SU-DHL-6 (cell line): ENCODE measurements around the gene SNX9.
"Not testable (repeated sequence)": the region's sequence is repeated elsewhere in the genome, so short reads cannot be mapped to it uniquely, and the experiment has no call there.

ENCODE experiments used
- H2AFZ ChIP-seq: fragments of 200-600 bp; sonication (generic); 2 replicates; pipeline ENCODE4 v1.6.1; 2014; ENCODE audit warnings: low read depth, mild to moderate bottlenecking, moderate library complexity, mixed read lengths, antibody characterized with exemption, low read length; ENCODE audit not compliant: severe bottlenecking
- H3F3A ChIP-seq: fragments of 200-600 bp; shearing (Covaris generic); 2 replicates; pipeline ENCODE4 v1.6.0; 2016; ENCODE audit warnings: antibody characterized with exemption, mild to moderate bottlenecking; ENCODE audit not compliant: insufficient read depth
- H3K27ac ChIP-seq: fragments of 200-600 bp; sonication (generic); 2 replicates; pipeline ENCODE4 v1.5.1; 2016; ENCODE audit warnings: low read depth, mild to moderate bottlenecking, low read length, moderate library complexity, mixed read lengths
- H3K27me3 ChIP-seq: fragments of 200-600 bp; sonication (generic), shearing (Covaris generic); 2 replicates; pipeline ENCODE4 v1.6.0; 2014; ENCODE audit warnings: mild to moderate bottlenecking, low read length
- H3K36me3 ChIP-seq: fragments of 200-600 bp; sonication (generic); 2 replicates; pipeline ENCODE4 v1.6.1; 2014; ENCODE audit warnings: mild to moderate bottlenecking, low read length, mixed read lengths
- H3K4me2 ChIP-seq: fragments of 300-600, 200-600 bp; shearing (Covaris generic), sonication (generic); 2 replicates; pipeline ENCODE4 v1.6.0; 2014; ENCODE audit warnings: low read length, low read depth, mild to moderate bottlenecking; ENCODE audit not compliant: poor library complexity, severe bottlenecking
- H3K4me3 ChIP-seq: fragments of 200-600 bp; sonication (generic); 2 replicates; pipeline ENCODE4 v1.5.1; 2014; ENCODE audit warnings: antibody characterized with exemption, low read length, mild to moderate bottlenecking, mixed read lengths; ENCODE audit not compliant: insufficient read depth, poor library complexity, severe bottlenecking
- H3K79me2 ChIP-seq: fragments of 200-600 bp; sonication (generic); 2 replicates; pipeline ENCODE4 v1.6.1; 2014; ENCODE audit warnings: mild to moderate bottlenecking, low read length, moderate library complexity; ENCODE audit not compliant: insufficient read depth
- H3K9ac ChIP-seq: fragments of 200-600 bp; sonication (generic); 2 replicates; pipeline ENCODE4 v1.7.0; 2014; ENCODE audit warnings: mild to moderate bottlenecking, low read length
- H3K9me2 ChIP-seq: fragments of 200-600 bp; sonication (generic); replicated peaks from 2 replicates; pipeline ENCODE4 v1.6.1; 2014; ENCODE audit warnings: low read length; ENCODE audit not compliant: insufficient read depth
- H3K9me3 ChIP-seq: fragments of 200-600 bp; sonication (generic); 2 replicates; pipeline ENCODE4 v1.6.1; 2014; ENCODE audit warnings: low read length, mixed read lengths; ENCODE audit not compliant: insufficient read depth
- H4K20me1 ChIP-seq: fragments of 200-600 bp; sonication (generic); 2 replicates; pipeline ENCODE4 v1.6.1; 2014; ENCODE audit warnings: low read depth, mild to moderate bottlenecking, antibody characterized with exemption, low read length, moderate library complexity, mixed read lengths
- CTCF ChIP-seq: fragments of 200-600 bp; sonication (generic); IDR thresholded peaks from one replicate; pipeline ENCODE4 v1.5.1; 2017; ENCODE audit warnings: antibody characterized with exemption, mild to moderate bottlenecking, low read length, moderate library complexity; ENCODE audit not compliant: insufficient read depth, poor library complexity, severe bottlenecking
- EZH2phosphoT487 ChIP-seq: fragments of 200-600 bp; sonication (generic), shearing (Covaris generic); conservative IDR thresholded peaks from 2 replicates; pipeline ENCODE4 v1.6.1; 2018; ENCODE audit warnings: mild to moderate bottlenecking, antibody characterized with exemption, low read length, moderate library complexity, mixed read lengths

The SNX9 gene

GRCh38 chr6:157966589-157966977, 143.5 kb downstream of the SNX9 start:
- no peak overlapping the region for H3K9ac ChIP-seq
- H3K4me3 ChIP-seq: no peak overlapping the region
- TF ChIP-seq CTCF: no peak
- no peak for TF ChIP-seq EZH2phosphoT487

DNA sequence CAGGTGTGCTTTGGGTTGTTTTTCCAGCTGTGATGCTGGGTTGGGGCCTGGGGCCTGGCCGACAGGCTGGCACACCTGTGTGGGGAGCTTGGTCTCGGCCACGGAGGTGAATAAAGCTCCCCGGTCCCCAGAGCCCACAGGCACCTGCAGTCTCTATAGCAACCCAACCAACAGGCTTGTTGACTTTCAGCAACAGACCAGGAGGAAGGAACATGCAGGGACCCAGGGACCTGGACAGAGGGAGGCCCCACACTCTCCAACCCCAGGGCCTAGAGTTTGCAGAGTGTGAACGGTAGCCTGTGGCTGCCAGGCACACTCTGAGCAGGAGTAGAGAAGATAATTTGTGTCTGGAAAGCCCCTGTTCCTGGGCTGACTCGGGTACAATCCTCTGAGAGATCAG, 144.0 kb downstream of the SNX9 start:
- no peaks in the 10 kb centered on the region for H3K79me2 ChIP-seq
- H3F3A ChIP-seq: no peaks in the 10 kb centered on the region
- no peaks in the 10 kb centered on the region for H3K36me3 ChIP-seq
- H3K27me3 ChIP-seq: no peaks in the 10 kb centered on the region
- H3K9ac ChIP-seq: no peak overlapping the region
- no peaks in the 10 kb centered on the region for H4K20me1 ChIP-seq
- TF ChIP-seq EZH2phosphoT487: no peak
- TF ChIP-seq CTCF: no peak
- H3K4me3 ChIP-seq: no peak overlapping the region
- H3K9me3 ChIP-seq: no peaks in the 10 kb centered on the region
- no peak overlapping the region for H3K4me2 ChIP-seq
- no peak overlapping the region for H3K27ac ChIP-seq
- no peak overlapping the region for H2AFZ ChIP-seq
- H3K9me2 ChIP-seq: no peaks in the 10 kb centered on the region

More at GRCh38 chr6:157966589-157966977, 143.5 kb downstream of the SNX9 start:
- Histone ChIP-seq H3K36me3 (no peaks in the 10 kb centered on the region), H3K9me3 (no peaks in the 10 kb centered on the region), H3F3A (no peaks in the 10 kb centered on the region), H3K4me2 (no peak overlapping the region), H3K79me2 (no peaks in the 10 kb centered on the region), H2AFZ (no peak overlapping the region), H4K20me1 (no peaks in the 10 kb centered on the region), H3K27me3 (no peaks in the 10 kb centered on the region), H3K27ac (no peak overlapping the region), H3K9me2 (no peaks in the 10 kb centered on the region)

DNA sequence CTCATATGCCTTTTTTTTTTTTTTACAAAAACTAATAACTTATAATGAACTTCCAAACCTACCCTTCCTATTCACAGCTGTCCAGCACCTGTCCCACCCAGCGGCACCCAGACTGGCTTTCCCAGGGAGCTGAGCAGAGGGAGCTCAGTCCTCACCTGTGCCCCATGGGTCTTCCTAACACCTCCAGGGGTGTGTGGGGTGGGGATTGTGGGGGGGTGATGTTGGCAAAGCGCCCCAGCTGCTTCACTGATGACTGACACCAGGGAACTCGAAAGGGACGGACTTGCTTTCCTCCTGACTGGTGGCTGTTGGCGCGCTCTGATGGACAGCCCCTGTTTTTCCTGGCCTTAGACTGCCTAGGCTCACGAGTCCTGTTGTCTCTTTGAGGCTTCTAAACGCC, 144.4 kb downstream of the SNX9 start:
- no peaks in the 10 kb centered on the region for H3K79me2 ChIP-seq
- H3K9me3 ChIP-seq: no peaks in the 10 kb centered on the region
- H3K36me3 ChIP-seq: no peaks in the 10 kb centered on the region
- H3K9me2 ChIP-seq: no peaks in the 10 kb centered on the region
- no peak overlapping the region for H3K27ac ChIP-seq
- TF ChIP-seq CTCF (no peak), EZH2phosphoT487 (no peak)
- H3K9ac ChIP-seq: no peak overlapping the region
- H2AFZ ChIP-seq: no peak overlapping the region
- H3F3A ChIP-seq: no peaks in the 10 kb centered on the region
- H3K27me3 ChIP-seq: no peaks in the 10 kb centered on the region
- H3K4me3 ChIP-seq: no peak overlapping the region
- H3K4me2 ChIP-seq: no peak overlapping the region
- no peaks in the 10 kb centered on the region for H4K20me1 ChIP-seq

- H3K9me3 ChIP-seq, H3K79me2 ChIP-seq, H2AFZ ChIP-seq, H3F3A ChIP-seq, H3K36me3 ChIP-seq, H3K27ac ChIP-seq, H3K4me2 ChIP-seq, H4K20me1 ChIP-seq, H3K9ac ChIP-seq, H3K27me3 ChIP-seq, H3K4me3 ChIP-seq, H3K9me2 ChIP-seq: not testable (repeated sequence)
Measured at GRCh38 chr6:157972177-157972576, 149.1 kb downstream of the SNX9 start.
